HG03139 (cell line): ENCODE measurements around the gene MNT.
A peak's percentile ranks its signal among the peaks of the same experiment; 100 is the strongest.
"Not testable (repeated sequence)": the region's sequence is repeated elsewhere in the genome, so short reads cannot be mapped to it uniquely, and the experiment has no call there.

Experiments used
- ATAC-seq: cut with Tn5 transposase; IDR thresholded peaks from one replicate; pipeline ENCODE4 v1.9.1; 2021; ENCODE audit not compliant: unreplicated experiment

The MNT gene, protein sequence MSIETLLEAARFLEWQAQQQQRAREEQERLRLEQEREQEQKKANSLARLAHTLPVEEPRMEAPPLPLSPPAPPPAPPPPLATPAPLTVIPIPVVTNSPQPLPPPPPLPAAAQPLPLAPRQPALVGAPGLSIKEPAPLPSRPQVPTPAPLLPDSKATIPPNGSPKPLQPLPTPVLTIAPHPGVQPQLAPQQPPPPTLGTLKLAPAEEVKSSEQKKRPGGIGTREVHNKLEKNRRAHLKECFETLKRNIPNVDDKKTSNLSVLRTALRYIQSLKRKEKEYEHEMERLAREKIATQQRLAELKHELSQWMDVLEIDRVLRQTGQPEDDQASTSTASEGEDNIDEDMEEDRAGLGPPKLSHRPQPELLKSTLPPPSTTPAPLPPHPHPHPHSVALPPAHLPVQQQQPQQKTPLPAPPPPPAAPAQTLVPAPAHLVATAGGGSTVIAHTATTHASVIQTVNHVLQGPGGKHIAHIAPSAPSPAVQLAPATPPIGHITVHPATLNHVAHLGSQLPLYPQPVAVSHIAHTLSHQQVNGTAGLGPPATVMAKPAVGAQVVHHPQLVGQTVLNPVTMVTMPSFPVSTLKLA

DNA sequence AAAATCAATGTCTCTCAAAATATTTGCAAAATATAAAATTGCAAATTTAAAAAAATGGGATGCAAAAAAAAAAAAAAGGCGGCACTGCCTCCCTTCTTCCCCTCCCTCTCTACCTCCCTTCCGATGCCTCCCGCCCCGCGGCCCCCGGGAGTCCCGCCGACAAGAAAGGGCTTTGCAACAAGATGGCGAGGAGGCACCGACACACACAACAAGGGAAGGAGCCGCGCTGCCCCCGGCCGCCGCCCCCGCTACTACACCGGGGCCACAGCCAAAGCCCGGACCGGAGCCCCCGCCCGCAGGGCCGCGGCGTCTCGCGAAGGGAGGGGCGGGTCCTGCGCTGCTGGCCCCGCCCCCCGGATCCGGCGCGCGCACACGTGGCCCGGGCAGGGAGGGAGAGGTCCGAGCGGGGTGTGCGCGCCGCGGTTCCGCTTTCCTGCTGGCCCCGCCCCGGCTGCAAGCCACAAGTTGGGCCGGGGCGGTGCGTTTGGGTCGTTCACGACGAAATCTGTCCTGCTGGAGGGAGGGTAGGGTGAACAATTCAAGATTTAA lies at the start of gene MNT:
Gene MNT (minus strand): TSS at position 184 of the 549 bp plus-strand sequence. CDS start 348 bp downstream, outside the sequence.
- peak; percentile 34 for ATAC-seq

DNA sequence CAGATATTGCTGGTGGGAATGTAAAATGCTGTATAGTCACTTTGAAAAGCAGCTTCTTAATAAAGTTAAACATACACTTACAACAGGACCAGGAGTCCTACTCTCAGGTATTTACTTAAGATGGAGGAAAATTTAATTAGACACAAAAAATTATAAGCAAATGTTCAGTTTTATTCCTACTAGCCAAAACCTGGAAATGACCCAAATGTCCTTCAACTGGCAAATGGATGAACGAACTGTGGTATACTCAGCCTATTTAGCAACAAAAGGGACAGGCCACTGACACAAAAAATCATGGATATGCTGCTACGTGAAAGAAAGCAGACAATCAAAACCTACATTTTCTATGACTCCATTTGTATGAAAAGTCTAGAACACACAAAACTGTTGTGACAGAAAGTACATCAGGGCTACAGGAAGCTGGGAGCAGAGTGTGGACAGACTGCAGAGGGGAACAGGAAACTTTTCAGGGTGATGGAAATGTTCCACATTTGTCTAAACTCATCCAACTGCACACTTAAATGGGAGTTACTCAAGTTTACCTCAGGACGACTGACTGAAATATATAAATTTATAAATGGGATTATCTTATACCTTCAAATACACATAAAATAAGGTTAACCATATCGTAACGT lies 49.3 kb upstream of the MNT start:
- no peak for ATAC-seq

DNA sequence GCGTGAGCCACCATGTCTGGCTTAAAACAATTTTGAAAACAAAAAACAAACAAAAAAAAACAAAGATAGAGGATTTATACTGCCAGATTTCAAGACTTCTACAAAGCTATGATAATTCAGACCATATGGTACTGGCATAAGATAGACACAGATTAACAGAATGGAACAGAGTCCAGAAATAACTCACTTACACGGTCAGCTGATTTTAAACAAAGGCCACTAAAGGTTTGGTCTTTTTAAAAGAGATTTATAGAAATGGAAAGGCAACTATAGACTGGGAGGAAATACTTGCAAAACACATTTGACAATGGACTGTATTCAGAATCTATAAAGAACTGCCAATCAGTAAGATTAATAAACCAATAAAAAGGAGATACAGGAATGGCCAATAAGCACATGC lies 48.6 kb upstream of the MNT start:
- no peak for ATAC-seq

DNA sequence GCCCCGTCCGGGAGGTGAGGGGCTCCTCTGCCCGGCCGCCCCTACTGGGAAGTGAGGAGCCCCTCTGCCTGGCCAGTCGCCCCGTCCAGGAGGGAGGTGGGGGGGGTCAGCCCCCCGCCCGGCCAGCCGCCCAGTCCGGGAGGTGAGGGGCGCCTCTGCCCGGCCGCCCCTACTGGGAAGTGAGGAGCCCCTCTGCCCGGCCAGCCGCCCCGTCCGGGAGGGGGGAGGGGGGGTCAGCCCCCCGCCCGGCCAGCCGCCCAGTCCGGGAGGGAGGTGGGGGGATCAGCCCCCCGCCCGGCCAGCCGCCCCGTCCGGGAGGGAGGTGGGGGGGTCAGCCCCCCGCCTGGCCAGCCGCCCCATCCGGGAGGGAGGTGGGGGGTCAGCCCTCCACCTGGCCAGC lies 46.6 kb upstream of the MNT start:
- not testable (repeated sequence) for ATAC-seq

DNA sequence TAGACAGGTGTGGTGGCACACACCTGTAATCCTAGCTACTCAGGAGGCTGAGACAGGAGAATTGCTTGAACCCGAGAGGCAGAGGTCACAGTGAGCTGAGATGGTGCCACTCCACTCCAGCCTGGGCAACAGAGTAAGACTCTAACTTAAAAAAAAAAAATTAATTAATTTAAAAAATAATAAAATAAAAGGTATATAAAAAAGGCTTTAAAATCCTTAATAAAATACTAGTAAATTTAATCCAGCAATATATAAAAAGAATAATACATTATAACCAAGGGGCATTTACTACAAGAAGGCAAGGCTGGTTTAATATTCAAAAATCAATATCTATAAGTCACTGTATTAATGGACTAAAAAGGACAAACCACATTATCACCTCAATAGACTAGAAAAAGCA lies 44.8 kb upstream of the MNT start:
- ATAC-seq, result no peak

DNA sequence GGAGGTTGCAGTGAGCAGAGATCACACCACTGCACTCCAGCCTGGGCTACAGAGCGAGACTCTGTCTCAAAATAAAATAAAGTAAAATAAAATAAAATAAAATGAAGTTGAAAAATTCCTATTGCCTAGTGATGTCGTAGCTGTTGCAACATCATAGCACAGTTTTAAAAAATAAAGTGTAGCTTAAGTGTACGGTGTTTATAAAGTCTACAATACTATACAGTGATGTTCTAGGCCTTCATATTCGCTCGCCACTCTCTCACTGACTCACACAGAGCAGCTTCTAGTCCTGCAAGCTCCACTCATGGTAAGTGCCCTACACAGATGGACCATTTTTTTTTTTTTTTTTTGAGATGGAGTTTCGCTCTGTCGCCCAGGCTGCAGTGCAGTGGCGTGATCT lies 43.5 kb upstream of the MNT start:
- ATAC-seq, result no peak

DNA sequence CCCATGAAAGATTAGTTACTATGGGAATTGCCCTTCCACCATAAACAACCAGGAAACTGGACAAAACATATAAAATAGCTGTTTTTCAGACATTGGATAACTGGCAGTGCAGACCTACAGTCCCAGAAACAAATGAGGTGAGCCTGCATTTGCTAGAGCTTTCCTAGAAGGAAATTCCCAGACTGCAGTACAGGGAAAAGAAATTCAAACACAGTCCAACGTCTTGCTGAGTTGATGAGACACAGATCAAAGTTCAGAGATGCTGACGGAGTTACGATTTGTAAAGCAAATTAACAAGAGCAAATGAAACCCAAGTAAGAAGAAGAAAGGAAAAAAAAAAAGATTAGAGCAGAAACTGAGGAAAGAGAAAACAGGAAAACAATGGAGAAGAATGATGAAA lies 41.3 kb upstream of the MNT start:
- no peak for ATAC-seq

DNA sequence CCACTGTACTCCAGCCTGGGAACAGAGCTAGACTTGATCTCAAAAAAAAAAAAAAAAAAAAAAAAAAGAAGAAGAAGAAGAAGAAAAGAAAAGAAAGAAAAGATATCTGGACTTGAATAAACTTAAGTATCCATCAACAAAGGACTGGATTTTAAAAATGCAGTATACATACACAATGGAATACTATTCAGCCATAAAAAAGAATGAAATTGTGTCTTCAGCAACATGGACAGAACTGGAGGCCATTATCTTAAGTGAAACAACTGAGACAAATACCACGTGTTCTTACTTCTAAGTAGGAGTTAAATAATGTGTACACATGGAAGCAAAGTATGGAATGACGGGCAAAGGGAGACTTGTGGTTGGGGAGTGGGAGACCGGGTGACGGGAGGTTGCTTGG lies 40.1 kb upstream of the MNT start:
- no peak for ATAC-seq

DNA sequence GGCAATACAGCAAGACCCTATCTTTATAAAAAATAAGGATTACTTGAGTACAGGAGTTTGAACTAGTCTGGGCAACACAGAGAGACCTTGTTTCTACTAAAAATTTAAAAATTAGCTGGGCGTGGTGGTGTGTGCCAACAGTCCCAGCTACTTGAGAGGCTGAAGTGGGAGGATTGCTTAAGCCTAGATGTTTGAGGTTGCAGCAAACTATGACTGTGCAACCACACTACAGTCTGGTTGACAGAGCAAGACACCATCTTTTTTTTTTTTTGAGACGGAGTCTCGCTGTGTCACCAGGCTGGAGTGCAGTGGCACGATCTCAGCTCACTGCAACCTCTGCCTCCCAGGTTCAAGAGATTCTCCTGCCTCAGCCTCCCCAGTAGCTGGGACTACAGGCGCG lies 39.1 kb upstream of the MNT start:
- not testable (repeated sequence) for ATAC-seq

DNA sequence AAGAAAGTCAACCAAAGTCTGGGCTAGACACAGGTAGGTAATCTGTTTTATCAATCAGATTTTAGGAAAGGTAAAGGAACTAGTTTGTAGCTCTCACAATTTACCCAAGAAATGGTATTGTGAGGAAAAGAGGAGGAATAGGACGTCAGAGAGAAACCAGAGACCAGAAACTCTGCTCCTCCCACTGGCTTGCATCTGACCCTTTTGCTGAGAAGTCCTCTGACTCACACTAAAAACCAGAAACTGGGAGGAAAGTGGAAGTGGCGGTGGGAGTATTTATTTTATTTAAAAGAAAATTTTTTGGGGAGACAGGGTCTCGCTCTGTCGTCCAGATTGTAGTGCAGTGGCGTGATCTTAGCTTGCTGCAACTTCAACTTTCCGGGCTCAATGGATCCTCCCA lies 38.0 kb upstream of the MNT start:
- ATAC-seq, result no peak

DNA sequence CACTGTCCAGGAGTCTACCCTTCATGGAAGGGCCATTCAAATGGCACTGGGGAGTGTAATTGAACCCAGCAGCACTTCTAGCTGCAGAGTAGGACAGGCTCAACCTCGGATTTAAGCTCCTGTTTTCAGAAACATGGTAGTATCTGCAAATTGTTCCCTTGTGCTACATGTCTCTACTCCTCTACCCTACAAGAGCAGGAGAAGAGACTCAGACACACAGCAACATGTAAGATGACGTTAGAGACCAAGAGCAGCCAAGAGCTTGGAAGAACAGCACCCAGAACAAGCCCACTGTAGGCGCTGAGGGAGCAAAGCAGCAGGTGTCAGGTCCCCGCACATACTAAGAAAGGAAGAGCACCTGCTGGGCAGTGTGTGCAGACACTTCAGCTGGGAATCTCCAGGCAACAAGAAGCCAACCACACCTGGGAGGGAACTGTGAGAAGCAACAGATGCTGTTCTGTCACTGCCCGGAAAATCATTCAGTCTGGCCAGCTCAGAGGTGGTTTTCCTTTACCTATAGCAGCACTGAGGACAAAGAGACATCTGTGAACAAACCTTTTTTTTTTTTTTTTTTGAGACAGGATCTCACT lies 35.6 kb upstream of the MNT start:
- ATAC-seq, result no peak

DNA sequence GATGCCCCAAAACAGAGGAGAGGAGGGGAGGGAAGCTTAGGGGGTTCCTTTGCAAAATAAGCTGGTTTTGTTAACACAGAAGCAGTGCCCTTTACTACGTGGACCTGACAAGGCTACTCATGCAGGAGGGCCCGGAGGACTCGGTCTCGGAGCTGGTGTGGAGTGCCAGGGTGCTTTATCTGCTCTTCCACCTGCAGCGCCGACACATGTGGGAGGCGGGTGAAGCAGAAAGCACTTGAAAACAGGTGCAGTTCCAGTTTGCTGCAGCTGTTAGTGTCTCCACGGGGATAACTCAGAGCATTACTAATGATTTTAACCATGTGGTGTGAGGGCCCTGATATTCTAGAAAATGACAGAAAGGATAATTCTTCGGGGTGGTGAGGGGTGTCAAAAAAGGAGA lies 35.0 kb upstream of the MNT start:
- ATAC-seq, result no peak

DNA sequence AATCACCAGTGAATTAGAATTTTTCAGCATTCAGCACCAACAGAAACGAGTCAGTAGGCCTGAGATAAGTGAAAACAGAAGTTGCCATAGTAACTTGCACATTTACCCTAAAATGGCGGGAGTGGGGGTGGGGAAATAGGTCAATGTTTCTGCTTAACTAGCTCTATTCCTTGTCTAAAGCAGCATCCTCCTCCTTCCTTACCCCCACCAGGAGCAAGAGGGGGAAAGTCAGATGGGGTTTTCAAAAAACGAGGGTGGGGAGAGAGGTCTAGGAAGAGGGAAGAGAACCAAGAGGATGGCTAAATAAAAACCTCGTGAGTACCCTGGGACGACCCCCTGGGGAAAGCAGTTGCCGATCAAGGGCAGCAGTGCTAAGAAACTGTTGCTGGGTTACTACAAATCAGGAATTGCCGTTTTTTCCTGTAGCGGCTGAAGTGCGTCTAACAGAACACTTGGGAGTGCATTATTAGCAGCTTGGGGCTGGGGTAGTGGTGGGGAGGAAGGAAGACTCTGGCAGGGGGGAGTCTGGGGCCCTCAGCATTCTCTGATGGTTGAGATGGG lies 34.4 kb upstream of the MNT start:
- ATAC-seq, result no peak

DNA sequence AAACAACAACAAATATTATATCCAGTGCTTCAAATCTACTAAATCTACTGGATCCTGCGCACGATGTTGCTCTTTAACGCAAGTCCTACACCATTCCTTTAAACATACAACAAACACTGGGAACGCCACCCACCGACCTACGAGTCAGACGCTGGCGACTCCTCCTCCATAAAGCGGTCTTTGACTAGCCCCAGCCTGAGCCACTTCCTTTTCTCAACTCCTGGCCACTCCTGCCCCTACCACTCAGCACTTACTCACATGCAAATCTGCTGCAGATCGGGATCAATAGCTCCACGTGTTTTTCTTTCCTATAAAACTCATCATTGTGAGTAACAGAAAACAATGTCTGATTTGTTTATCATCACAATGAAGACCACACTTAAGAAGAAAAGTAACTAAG lies 32.8 kb upstream of the MNT start:
- no peak for ATAC-seq

DNA sequence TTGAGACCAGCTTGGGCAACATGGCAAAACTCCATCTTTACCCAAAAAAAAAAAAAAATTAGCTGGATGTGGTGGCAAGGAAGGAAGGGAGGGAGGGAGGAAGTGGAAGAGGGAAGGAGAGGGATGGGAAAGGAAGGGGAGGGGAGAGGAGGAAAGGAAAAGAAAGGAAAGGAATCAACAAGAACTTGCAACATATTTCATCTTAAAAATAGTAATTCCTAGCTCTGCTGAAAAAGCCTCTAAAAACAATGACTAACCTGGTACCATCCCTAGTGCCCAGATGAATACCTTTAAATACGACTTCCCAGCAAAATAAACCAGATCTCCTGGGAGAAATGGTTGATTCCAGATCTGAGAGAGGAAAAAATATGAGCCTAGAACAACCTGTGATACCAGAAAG lies 27.1 kb upstream of the MNT start:
- no peak for ATAC-seq

DNA sequence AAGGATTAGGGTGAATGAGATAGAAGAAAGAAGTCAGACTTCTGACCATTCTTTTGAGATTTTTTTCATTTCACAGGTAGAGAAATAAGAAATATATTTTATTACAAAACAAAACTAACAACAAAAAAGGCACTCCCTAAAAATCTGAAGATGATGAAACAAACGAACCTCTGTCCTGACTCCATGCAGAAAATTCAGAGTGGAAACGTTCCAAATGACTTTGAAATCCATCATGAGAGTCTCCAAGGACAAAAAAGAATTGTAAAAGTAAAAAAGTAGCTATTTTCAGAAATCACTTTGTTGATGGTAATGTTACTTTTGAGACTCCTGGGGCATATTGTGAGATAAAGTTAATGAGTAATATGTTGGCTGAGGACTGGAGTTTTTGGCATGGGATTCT lies 26.4 kb upstream of the MNT start:
- ATAC-seq, result no peak

DNA sequence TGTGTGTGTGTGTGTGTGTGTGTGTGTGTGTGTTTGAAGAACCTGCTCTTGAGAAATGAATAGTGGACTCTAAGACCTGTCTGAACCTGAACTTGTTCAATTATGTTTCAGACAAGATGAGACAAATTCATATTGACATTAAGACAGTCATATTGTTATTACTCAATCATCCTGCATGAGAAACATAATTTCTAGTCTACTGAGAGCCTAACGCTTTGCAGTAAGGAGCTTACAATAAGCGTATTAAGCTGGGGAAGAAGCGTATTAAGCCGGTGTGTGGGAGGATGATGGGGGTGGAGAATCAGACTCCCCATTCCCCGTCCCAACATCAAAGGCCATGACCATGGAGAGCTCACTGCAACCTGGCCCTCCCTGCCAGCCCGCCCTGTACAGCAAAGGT lies 22.4 kb upstream of the MNT start:
- no peak for ATAC-seq

DNA sequence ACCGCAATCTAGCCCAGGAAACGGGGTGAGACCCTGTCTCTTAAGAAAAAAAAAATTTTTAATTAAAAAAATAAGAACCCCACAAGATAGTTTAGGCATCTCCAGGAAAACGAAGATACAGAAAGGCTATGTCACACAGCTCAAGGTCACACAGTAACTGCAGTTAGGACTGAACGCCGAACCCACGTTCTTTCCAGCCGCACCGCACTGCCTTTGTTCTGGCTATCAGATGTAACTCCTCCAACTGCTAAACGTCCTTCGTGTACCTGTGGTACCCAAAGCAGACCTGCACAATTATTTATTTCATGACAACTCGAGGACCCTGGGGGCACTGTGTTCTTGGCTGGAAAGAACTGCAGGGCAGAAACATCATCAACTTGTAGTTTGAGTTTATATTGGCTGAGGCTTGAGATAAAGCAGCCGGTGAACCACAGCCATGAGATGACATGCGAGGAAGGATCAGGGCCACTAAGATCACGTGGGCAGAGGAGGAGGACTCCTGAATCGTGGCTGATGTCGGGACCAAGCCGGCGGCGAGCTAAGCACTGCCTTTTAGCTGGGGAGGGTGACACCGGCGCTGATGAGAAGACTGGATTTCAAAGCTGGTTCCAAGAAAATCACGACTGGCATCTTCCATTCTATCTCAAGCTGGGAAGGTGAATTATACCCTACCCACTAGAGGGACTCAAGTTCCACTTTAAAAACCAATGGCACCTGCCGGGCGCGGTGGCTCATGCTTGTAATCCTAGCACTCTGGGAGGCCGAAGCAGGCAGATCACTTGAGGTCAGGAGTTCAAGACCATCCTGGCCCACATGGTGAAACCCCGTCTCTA lies 20.7 kb upstream of the MNT start:
- ATAC-seq, result no peak

DNA sequence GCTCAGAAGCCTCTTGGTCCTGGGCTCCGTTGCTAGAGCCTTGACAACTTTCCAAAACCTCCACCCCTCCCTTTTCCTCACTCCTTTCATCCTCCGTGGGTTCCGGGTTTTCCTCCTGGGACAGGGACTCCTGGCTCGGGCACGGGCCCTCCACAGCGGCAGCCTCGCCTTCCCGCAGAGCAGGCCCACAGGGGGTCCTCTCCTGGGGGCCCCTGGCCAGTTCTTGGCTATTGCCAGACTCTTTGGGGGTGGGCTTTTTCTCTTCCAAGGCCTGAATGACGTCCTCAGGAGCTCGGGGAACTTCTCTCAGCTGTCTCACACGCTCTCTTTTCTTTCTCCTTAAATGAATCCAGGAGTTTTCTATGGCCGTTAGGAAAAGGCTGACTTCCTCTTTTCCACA lies 19.3 kb upstream of the MNT start:
- no peak for ATAC-seq

DNA sequence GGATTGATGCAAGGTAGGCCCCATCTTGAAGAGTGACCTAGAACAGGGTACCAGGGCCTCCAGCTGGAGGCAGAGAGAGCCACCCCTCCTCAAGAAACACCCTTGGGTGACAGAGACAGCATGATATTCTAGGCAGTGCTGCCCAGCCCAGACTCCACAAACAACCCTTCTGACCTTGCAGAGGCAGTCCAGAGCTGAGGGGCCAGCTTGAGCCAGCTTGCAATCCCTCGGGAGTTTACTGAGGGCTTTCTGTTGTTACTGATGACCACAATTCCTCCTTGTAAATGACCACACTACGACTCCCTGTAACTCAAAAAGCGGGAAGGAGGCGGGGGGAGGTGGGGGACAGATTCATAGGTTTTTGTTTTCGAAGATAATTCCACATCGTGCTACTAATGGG lies 18.6 kb upstream of the MNT start:
- no peak for ATAC-seq

DNA sequence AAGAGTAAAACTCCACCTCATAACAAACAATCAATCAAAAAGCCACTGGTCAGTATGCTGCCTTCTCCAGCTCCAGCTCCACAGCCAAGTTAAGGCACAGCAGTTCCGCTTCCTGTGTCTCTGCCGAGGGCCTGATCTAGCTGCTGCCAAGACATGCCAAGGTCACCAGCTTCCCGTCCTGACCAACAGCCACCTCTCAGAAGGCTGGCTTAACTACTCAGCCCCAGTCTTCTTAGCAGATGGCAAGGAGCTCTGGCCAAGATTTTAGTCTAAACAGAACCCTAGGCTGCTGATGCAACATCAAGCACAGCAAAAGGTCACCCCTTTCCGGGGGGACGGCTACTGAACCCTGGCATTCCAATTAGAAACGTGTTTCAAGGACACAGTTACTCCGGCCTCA lies 17.7 kb upstream of the MNT start:
- ATAC-seq, result no peak
